Measurements from ENCODE around the gene HSH2D. TPM values are rescaled to one million over a fixed set of nuclear protein-coding genes. Genes with fewer than 3 reads are reported as not detected.

The HSH2D gene
- total RNA-seq, 1 donor from 2014 or later: 0.32 TPM

DNA sequence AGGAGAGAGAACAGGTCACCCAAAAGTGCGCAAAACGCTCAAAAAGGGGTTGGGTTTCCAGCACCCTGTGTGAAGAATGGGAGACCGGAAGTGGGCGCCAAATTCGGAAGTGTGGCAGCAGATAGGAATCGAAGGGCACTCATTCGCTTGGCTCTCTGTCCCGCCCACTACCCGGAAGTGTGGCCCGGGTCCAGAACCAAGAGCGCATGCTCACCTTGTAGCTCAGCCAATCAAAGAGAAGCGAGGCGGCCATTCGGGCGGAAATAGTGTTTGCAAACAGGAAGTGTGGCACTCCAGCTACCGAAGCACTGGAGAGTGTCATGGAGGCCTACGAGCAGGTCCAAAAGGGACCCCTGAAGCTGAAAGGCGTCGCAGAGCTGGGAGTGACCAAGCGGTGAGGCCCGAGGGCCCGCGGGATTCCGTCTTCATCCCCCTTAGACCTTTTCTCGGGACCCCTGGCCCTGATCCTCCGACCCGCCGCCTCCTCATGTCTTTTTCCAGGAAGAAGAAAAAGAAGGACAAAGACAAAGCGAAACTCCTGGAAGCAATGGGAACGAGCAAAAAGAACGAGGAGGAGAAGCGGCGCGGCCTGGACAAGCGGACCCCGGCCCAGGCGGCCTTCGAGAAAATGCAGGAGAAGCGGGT lies 41.8 kb downstream of the HSH2D start, which contains the start of gene FAM32A:
Gene FAM32A (plus strand): TSS at position 288 of the 645 bp plus-strand sequence. CDS start 33 bp downstream, at position 321.
- peak; percentile 99 for DNase-seq (ENCODE audit: low spot score)
- intact Hi-C loops (cut with DNase I): loop anchor here (5.0 kb wide), 1 partner anchor 73 kb away; the partner anchor contains the start of gene RAB8A

DNA sequence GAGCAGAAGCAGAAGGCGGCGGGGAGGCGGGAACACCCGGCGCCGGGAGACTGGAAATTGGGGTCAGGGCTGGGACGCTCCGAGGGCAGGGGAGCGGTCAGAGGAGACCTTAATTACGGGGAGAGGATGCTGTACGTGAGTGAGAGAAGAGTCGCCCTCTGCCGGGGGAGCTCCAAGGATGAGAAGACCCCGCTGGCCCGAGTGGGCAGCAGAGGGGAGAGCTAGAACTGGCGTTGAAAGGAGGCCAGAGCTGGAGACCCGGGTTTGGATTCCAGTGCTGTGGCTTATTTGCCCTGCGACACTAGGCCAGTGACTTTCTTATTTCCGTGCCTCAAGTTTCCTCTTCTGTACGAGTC lies 42.3 kb downstream of the HSH2D start:
- intact Hi-C loops (cut with DNase I): loop anchor here (5.0 kb wide), 1 partner anchor 73 kb away; the partner anchor contains the start of gene RAB8A
- DNase-seq (ENCODE audit: low spot score): no peak

DNA sequence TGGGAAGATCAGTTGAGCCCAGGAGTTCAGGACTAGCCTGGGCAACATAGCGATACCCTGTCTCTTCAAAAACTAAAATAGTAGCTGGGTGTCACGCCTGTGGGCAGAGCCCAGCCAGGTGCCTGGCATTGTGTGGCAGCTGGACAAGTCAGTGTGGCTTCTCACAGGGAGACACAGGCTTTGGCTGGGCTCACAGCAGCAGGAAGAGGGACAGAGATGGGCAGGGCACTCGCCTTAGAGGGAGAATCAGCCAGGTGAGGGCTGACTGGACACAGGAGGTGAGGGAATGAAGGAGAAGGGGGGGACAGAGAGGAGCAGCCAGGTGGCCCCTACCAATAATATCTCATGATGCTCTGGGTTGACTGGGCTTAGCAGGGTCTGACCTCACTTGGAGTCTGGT lies 45.0 kb downstream of the HSH2D start:
- intact Hi-C loops (cut with DNase I): loop anchor here (5.0 kb wide), 1 partner anchor 76 kb away; the partner anchor contains the start of gene RAB8A
- no peak for DNase-seq (ENCODE audit: low spot score)

DNA sequence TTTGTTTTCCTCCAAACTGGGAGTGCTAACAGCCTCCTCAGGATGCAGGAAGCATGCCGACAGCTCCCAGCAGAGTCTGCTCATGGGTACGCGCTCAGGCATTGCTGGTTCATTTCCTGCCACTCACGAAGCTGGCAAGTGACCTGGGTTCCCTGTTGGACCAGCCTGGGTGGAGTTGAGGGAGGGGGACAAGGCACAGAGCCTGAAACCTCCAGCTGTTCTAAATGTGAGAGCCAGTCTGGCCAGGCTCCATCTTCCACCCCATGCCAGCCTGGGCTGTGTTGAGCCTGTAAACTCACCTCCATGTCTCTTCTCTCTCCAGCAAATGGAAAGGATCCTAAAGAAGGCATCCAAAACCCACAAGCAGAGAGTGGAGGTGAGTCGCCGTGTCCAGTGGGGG lies 46.7 kb downstream of the HSH2D start:
- intact Hi-C loops (cut with DNase I): no loop called here

DNA sequence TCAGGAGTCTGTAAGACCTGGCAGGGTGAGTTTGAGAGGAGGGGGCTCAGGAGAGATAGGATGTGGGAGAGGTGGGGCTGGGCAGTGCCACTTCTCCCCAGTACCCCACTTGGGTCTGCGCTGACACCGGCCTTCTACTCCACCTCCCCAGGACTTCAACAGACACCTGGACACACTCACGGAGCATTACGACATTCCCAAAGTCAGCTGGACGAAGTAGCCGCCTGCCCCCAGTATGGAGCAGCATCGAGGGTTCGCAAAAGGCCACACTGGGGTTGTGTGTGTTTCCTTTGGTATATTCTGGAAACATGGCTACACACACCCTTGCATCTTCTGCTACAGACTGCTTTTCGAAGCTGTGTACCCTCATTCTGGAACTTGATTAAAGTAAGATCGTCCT lies 47.3 kb downstream of the HSH2D start:
- no peak for DNase-seq (ENCODE audit: low spot score)
- intact Hi-C loops (cut with DNase I): no loop called here

More for the DNA sequence above, 46.7 kb downstream of the HSH2D start:
- DNase-seq (ENCODE audit: low spot score): no peak

DNA sequence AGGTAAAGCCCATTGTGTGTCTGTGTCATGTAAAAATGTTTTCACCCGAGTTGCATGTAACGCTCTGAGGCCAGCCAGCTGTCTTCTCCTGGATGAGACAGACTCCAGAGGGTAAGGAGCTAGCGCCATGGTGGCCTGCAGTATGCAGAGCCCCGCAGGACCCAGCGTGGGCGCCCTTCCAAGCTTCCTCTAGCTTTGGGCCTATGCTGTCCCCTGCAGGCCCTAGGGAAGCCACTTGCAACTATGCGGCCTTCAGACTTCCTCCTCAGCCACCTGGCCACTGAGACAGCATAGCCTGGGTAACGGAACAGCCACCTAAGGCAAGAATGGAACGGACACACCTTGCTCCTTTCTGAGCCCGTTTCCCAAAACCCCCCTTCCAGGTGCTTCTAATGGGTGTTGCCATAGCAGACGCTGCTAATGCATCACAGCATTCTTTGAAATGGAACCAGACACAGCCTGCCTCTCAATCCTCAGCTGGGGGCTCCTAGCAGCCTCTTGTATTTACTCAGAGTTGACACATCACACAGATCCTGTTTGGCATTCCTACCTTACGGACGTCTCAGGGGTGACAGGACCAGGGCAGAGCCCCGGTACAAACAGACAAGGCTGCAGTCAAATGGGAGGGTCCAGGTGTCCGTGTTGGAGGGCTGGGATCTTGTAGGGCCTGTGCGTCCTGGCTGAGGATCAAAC lies 47.9 kb downstream of the HSH2D start:
- intact Hi-C loops (cut with DNase I): no loop called here
- DNase-seq (ENCODE audit: low spot score): no peak

DNA sequence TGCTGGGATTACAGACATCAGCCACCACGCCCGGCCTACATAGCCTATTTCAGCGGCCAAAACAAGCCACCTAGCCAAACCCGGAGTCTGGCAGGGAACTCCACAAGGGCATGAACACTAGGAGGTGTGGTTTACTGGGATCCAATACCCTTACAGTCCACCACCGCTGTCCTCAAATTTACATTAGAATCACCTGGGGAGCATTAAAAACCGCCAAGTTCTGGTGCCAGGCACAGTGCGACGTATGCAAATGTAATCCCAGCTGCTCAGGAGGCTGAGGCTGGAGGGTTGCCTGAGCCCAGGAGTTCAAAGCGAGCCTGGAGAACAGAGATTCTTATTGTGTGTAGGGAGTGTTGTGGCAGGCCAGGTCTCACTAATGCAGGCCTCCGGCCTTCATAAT lies 50.0 kb downstream of the HSH2D start:
- intact Hi-C loops (cut with DNase I): no loop called here
- no peak for DNase-seq (ENCODE audit: low spot score)

DNA sequence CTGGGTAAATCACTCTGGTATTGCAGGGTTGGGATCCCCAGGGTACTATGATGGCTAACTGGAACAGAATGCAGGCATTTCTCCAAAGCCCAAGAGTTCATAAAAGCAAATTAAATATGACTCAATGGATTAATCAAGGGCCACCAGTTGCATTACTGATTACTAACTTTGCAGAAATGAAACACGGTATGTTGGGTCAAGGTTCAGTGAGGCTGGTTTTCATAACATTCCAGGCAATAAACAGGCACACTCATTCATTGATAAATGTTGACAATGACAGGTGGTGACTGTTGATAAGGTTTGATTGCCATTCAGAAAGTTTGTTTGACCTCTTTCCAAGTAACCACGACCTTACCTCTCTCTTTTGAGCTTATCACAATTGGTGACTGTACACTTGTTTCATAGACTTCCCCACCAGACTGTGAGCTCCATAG lies 53.7 kb downstream of the HSH2D start:
- no peak for DNase-seq (ENCODE audit: low spot score)
- intact Hi-C loops (cut with DNase I): loop anchor here (5.0 kb wide), 1 partner anchor 185 kb away; no protein-coding TSS in a partner anchor

DNA sequence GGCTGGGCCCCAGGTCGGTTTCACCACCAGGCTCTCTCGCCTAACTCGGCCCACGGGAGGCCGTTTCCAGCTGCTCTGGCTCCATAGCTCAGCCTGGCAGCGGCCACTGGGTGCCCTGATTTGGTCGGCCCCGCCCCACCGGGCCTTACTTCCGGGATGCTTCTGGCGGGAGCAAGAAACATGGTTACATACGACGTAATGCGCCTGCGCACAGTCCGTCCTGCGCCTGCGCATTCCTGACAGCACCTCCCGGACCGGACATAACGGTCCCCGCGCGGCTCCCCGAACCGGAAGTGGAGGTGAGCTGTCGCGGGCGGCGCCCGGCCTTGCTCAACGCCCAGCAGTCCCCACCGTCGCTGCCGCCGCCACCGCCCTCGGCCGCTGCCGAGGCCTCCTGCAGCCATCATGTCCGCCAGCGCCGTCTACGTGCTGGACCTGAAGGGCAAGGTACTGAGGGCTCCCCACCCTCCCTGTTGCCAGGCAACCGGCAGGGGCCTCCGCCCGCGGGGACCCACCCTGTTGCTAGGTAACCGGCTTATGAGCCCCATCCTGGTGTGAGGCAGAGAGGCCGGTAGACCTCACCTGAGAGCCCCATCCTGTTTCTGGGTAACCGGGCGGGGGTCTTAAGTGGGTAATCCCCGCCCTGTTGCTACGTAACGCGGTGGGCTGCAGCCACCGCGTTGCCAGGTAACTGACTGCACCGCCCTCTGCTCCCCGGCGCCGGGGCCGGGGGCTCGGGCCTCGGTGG lies 54.3 kb downstream of the HSH2D start, which contains the start of gene AP1M1:
Gene AP1M1 (plus strand): TSS at position 290 of the 748 bp plus-strand sequence. CDS start 116 bp downstream, at position 406.
- intact Hi-C loops (cut with DNase I): loop anchor here (5.0 kb wide), 1 partner anchor 185 kb away; no protein-coding TSS in a partner anchor
- peak; percentile 99 for DNase-seq (ENCODE audit: low spot score)

DNA sequence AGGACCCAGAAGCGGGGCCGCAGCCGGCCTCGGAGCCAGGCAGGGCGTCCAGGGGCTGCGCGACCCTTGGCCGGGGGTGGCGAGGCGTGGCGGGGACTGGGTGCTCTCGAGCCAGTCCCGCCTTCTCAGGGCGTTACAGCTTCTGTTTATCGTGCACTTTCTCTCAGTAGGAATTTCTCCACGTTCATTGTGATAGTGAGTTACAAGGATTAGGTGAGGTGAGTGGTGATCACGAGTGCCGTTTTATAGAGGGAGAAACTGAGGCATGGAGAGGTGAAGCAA lies 54.8 kb downstream of the HSH2D start:
- intact Hi-C loops (cut with DNase I): loop anchor here (5.0 kb wide), 1 partner anchor 184 kb away; no protein-coding TSS in a partner anchor
- DNase-seq (ENCODE audit: low spot score): no peak

DNA sequence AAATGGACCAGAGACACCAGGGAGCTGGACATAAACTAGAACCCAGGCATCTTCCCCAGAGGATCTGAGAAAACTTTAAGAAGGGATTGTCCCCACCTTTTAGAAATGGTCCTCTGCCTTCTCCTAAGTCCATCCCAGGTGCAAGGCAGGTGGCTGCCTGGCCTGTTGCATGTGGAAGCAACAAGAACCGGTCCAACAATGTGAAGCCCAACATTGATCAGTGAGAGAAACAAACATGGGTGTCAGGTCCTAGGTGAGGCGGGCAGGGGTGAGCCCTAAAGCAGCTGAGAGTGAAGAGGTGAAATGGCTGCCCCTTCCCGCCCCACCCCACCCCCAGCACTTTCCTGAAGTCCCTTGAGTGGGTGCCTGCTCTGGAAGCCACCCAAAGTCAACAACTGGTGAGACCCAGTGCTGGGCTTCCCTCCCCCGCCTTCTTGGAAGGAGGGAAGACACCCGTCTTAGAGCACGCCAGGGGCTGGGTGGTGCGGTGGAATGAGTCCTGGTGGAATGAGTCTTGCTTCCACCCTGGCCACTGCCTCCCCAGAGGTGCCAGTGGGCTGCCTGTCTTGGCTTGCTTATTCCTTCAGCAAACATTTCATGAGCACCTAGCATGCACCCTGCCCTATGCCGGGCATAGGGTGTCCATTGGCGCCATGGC lies 55.9 kb downstream of the HSH2D start:
- no peak for DNase-seq (ENCODE audit: low spot score)

DNA sequence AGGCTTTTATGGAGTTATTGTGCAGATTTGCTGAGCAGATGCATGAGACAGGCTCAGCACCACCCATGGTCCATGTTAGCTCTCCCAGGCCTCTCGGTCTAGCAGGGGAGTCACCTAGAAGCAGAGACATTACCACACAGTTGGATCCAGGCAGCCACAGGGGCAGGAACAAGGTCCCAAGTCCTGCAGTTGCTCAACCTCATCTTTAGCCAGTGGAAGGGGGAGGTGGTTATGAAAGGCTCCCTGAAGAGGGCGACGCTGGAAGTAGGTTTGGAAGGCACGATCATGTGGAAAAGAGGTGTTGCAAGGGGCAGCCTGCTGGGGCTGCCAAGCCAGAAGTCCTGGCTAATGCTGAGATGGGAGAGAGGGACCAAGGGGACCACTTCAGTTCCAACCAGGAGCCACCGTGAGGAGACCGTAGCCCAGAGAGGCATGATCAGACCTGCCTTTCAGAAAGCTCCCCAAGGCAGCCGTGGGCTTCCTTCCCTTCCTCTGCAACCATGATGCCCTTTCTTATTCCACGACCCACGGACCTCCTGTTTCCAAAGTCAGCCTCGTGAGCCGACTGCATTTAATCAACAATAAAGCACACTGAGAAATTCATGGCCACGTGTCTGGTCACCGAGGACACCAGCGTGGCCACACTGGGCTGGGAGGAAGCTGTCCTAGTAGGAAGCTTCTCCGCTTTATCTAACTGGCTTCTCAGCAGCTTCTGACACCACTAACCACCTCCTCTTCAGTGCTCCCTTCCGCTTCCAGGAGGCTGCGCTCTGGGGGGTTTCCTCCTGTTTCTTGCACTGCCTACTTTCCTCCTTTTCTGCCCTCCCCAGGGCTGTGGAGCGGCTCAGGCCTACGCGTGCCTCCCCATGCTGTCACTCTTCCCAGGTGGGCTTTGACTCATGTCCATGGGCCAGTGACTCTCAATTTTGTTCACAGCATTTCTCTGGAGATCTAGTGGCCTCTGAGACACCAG lies 56.8 kb downstream of the HSH2D start:
- DNase-seq (ENCODE audit: low spot score): no peak
- intact Hi-C loops (cut with DNase I): no loop called here

More for the DNA sequence above, 55.9 kb downstream of the HSH2D start:
- intact Hi-C loops (cut with DNase I): loop anchor here (5.0 kb wide), 1 partner anchor 183 kb away; no protein-coding TSS in a partner anchor

DNA sequence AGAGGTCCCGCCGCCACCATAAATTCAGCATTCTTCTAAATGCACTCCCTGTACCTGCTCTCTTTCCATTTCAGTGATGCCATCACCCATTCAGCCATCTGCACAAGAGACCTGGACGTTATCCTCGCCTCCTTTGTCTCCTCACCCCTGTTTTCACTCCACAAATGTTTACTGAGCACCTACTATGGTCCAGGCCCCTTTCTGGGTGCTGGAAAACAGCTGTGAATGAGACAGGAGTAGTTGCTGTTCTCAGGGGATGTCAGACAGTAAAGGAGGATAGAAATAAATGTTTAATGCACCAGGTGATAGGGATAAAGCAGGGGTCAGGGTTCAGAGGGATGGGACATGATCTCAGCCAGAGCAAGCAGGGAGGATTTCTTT lies 57.5 kb downstream of the HSH2D start:
- no peak for DNase-seq (ENCODE audit: low spot score)
- intact Hi-C loops (cut with DNase I): no loop called here

DNA sequence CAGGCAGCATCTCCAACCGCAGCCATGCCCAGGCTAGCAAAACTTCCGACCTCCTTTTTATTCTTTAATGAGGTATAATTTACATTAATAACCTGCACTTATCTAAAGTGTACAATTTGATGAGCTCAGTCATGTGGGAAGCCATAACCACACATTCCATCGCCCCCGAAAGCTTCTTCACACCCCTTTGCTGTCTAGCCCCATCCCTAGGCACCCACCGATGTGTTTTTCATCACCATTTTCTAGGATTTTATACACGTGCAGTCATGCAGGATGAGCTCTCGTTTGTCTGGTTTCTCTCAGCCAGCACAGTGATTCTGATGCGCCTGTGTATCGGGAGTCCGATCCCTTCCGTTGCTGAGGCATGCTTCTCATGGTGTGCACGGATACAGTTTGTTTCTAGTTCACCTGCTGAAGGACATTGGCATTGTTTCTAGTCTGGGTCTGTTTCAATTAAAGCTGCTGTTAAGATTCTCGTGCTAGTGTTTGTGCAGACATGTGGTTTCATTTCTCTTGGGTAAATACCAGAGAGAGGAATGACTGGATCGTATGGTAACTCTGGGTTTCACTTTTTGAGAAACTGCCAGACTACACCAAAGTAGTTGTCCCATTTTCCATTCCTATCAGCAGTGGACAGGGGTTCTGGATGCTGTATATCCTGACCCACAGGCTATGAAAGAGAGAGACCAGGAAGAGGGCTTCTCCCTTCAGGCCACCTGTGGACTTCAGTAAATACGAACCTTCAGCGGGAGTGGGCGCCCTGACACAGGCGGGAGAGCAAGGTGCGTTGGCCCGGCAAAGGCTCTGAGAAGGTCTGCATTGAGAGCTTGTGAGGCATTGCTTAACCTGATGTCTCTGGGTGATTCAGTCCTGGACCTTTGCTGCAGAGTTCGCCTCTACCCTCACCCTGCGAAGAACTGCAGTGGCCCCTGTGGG lies 59.1 kb downstream of the HSH2D start:
- DNase-seq (ENCODE audit: low spot score): no peak

DNA sequence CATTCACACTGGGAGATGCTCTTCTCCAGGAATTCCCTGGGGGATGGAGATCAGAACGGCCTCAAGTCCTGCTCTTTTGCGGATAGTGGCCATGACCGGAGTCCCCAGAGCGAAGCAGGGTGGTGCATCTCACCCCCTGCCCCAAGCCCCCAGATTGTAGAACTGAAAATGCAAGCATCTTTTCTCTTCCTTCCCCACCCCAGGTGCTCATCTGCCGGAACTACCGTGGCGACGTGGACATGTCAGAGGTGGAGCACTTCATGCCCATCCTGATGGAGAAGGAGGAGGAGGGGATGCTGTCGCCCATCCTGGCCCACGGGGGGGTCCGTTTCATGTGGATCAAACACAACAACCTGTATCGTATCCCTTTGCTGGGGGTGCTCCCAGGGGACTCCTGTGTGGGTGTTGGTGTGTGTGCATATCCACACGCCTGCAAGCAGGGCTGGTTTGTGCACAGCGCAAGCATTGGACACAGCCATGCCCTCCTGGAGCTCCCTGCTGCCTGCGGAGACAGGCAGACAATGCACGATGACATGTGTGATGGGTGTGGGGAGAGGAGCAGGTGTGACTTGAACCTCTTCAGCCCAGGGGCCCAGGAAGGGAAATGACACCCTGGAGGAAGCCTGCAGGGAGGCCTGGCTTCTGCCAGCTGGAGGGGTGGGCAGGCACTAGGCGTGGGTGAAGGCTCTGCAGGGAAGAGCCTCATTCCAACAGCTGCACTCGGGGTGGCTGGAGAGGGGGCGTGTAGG lies 59.9 kb downstream of the HSH2D start:
- DNase-seq (ENCODE audit: low spot score): no peak
- intact Hi-C loops (cut with DNase I): no loop called here

More for the DNA sequence above, 59.1 kb downstream of the HSH2D start:
- intact Hi-C loops (cut with DNase I): no loop called here

DNA sequence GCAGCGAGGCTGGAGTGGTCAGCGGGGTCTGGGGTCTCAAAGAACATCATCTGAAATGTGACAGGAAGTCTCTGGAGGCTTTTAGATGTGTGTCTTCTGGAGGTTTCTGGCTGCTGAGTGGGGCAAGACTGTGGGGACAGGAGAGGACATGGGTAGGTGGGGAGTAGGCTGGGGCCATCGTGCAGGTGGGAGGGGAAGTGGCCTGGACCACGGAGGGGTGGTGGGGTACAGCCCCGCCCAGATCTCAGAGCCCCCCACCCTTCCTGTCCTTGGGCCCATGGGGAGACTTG lies 60.5 kb downstream of the HSH2D start:
- DNase-seq (ENCODE audit: low spot score): no peak
- intact Hi-C loops (cut with DNase I): no loop called here
